ENCODE results near the gene INAFM1. TPM values are rescaled to one million over a fixed set of nuclear protein-coding genes. Genes with fewer than 3 reads are reported as not detected.

Gene INAFM1
- total RNA-seq, 8 experiments from 2014 or later = 3.4 to 17.5 (median 10.4) TPM

DNA sequence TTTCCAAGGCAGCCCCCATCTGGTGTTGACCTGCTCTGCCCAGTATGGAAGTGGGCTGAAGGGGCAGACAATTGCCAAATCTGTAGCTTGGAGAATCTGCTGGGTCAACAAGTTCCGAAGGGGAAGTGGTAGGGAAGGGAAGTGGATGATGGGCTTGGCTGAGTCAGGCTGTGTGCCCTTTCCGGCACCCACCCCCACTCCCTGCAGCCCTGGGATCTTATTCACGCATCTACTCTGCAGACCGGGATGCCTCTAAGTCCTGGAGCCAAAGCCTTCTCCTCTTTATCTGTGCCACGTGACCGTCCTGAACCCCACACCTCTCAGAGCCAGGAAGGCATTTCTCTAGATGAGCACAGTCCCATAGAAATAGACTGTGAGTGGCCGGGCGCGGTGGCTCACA, 49.8 kb downstream of the INAFM1 start:
- H3K4me1 ChIP-seq (replicated peaks in 1 of 2) = no peaks in the 10 kb centered on the region
- no peak overlapping the region for H3K4me3 ChIP-seq
- 0 to 60% (median 0%) methylated on average over 1 of the region's 9 CpGs; no CpG with 5 or more reads in 7 of the 10 experiments for WGBS, 10 experiments
- no peak for ATAC-seq (replicated peaks in 6 of 8)
- in situ Hi-C loops (cut with MboI; ENCODE audit: low pct_unique_long_range_greater_than_20kb in 2 of 9, low sequenced_read_pairs in 9 of 9, unreplicated experiment in 9 of 9) = no loop called here
- no peak overlapping the region for H3K27ac ChIP-seq

Other genes starting within 250 kb of the INAFM1 start
- gene TMEM160, start 226.3 kb upstream of the INAFM1 start, total RNA-seq = 10 to 100 TPM in 6 of 8 experiments, 1 to 10 TPM in 2; 6.1 to 21.1 (median 11.4) TPM
- gene ZC3H4, start 161.1 kb upstream of the INAFM1 start, total RNA-seq = 10 to 100 TPM; 10.9 to 54.5 (median 22.8) TPM
- gene SAE1, start 144.1 kb upstream of the INAFM1 start, total RNA-seq = 100 to 1,000 TPM in 2 of 8 experiments, 10 to 100 TPM in 6; 76.2 to 197 (median 91.7) TPM
- 10 to 100 TPM; 17.4 to 23.6 (median 20.3) TPM for gene BBC3, start 43.7 kb upstream of the INAFM1 start, total RNA-seq
- gene CCDC9, start 18.4 kb upstream of the INAFM1 start, total RNA-seq = 10 to 100 TPM; 12.9 to 45.7 (median 17.4) TPM
- gene C5AR1, start 35.0 kb downstream of the INAFM1 start, total RNA-seq = 10 to 100 TPM in 1 of 8 experiments, 1 to 10 TPM in 6, under 1 TPM in 1; 0.29 to 15.6 (median 2.1) TPM
- under 1 TPM in 7 of 8 experiments, not detected in 1; 0.04 to 0.36 (median 0.09) TPM for gene C5AR2, start 57.3 kb downstream of the INAFM1 start, total RNA-seq
- 10 to 100 TPM in 6 of 8 experiments, 1 to 10 TPM in 2; 9.4 to 24.5 (median 12.9) TPM for gene DHX34, start 74.4 kb downstream of the INAFM1 start, total RNA-seq
- 100 to 1,000 TPM in 4 of 8 experiments, 10 to 100 TPM in 3, 1 to 10 TPM in 1; 3.2 to 124 (median 93.2) TPM for gene MEIS3, start 144.6 kb downstream of the INAFM1 start, total RNA-seq
- gene SLC8A2, start 197.0 kb downstream of the INAFM1 start, total RNA-seq = 100 to 1,000 TPM in 2 of 8 experiments, 10 to 100 TPM in 2, 1 to 10 TPM in 4; 1.4 to 351 (median 9.7) TPM
- 10 to 100 TPM in 4 of 8 experiments, 1 to 10 TPM in 4; 5.5 to 24.9 (median 9.6) TPM for gene KPTN, start 209.3 kb downstream of the INAFM1 start, total RNA-seq
- gene NAPA, start 240.2 kb downstream of the INAFM1 start, total RNA-seq = 100 to 1,000 TPM in 5 of 8 experiments, 10 to 100 TPM in 3; 65.3 to 168 (median 103) TPM

Data from motor neuron (in vitro differentiated cells).